Middle frontal gyrus (tissue), 1 donor: Measurements from ENCODE around the gene ASXL2.
"Not testable (repeated sequence)": the region's sequence is repeated elsewhere in the genome, so short reads cannot be mapped to it uniquely, and the experiment has no call there.

Experiments used
- DNase-seq: peaks from one replicate; pipeline ENCODE4 v3.0.0-alpha.2; 2015; ENCODE audit warnings: low spot score; ENCODE audit errors: extremely low spot score

ASXL2 gene

DNA sequence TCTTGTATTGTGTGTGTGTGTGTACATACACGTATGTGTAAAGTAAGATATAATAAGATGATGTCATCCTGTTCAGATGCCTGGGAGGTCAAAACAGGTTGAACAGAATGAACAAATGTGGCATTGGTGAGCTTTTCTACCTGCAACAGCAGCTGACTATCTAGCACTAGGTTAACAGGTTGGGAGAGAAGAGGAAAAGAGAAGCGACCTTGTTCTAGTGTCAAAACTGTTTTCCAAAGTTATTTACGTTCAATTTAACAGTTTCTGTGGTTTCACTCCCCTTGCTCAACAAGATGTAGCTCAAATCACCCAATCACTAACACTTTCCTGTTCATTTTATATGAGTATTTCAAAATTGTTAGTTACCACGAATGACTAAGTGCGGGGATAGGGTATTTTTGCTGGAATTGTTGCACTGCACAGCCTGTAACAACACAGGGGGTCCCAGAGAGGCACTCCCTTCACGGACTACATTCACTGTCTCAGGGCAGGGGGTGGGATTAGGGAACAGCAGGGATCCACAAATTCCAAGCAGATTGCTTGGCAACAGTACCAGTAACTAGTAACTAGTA is 137.4 kb downstream of the ASXL2 start:
- DNase-seq: no peak

DNA sequence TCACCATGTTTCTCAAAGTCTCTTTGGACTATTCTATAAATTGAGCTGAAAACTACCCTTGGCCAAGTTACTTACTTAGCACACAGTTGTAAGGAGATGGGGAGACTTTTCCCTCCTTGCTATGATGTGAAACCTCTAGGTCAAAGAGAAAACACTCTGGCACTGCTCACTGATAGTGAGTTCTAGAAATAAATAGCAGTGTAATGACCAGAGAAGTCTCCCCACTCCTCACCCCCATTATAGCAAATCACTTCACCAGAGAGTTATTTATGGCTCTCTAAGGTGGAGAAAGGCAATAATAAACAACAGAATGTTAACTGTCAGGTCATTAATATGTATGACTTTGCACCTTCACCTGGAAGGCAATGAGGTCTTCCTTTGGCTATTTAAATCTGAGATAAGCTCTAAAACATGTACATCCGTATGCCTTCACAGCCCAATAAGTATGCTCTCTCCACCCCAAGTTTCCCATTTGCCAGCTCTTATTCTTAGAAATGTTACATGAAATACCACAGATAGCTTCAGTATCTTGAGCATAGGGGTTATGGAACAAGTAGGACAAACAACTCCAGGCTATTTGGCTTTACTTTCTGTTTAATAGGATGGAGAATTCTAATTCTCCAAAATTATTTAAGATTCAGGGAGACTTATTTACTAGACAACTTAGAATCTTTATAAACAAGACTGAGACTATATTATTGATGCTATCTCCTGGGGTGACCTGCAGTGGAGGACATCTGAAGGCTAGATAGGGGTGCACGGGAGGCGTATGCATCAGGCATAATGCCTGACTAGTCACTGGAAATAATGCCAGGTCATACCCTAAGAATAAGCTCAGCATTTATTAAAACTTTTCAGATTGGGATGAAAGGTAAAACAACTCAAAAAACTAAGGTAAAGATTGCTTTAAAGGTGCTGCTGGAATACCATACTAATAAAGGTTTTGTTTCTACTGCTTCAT is 139.6 kb downstream of the ASXL2 start:
- DNase-seq: no peak

DNA sequence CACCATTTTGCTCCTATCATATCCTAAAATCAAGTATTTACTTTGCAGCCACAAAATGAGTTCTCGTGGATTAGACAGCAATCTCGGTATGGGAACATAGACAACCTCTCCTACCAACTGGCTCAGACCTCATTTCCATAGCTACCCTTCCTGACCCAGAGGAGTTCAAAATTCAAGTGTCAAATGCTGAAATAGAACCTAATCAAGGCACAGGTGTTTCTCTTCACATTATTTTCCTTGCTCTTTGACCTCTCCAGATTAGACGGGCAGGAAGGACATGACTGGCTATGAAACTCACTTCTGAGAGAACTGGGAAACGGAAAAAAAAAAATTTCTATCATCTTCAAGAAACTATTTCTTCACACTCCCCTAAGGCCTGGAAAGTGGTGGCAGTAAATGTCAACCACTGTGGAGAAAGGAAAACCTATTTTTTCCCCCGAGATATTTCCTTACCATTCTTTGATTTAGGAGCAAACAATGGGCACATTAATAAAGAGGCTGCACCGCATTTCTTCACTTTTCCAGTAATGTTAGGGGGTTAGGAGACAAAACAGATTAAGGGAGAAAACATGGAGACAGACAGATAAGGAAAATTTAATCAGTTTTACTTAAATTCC is 141.3 kb downstream of the ASXL2 start:
- DNase-seq: no peak

DNA sequence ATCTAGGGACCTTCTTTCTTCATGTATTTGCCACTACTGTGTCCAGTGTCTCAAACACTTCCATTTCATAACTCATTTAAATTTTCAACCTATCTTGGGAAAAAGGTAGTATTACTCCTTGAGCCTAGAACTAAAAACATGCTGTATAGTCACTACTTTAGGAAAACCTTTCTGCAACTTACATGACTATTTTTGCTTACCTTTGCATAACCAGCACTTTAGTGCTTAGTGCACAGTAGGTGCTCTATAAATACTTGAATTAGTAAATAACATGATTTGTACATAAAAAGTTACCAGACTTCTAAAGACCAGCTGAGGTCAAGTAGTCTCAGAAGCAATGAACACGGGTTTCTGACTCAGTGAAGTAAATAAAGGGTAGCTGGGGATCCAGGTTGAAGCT is 142.5 kb downstream of the ASXL2 start:
- DNase-seq: no peak

DNA sequence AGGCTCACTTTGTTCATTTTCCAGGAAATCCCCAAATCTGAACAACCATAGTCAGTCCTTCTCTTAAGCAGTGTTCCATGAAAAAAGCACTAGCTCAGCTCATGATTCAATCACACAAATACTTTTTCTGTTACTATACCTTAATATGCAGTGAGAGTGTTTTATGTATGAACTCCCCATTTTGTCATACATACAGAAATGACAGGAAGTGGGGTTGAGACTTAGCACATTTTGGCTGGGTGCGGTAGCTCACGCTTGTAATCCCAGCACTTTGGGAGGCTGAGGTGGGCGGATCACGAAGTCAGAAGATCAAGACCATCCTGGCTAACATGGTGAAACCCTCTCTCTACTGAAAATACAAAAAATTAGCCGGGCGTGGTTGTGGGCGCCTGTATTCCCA is 149.7 kb downstream of the ASXL2 start:
- DNase-seq: no peak

DNA sequence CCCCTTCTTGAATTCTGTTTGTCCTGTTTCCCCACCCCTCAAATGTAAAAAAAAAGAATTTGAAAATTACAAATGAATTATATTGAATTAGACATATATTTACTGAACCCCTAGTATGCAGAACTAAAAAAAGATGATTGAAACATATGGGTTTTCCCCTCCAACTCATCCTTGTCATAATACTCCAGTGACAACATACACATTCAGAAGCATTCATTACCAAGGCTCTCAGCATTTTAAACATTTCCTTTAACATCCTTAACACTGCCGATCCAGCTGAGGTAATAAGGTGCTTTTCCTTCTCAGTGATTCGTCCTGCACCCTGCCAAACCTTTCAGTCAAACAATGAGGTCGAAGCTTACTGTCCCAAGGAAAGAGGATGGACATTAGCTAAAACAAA is 151.8 kb downstream of the ASXL2 start:
- no peak for DNase-seq

DNA sequence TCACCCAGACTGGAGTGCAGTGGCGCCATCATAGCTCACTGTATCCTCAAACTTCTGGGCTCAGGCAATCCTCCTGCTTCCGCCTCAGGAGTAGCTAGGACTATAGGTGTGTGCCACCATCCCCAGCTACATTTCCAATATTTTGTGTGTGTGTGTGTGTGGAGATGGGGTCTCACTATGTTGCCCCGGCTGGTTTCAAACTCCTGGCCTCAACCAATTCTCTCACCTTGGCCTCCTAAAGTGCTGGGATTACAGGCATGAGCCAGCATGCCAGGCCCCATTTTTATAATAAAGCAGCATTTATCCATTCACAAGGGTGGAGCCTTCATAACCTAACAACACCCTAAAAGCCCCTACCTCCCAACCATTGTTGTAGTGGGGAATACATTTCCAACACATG is 152.4 kb downstream of the ASXL2 start:
- DNase-seq: no peak

DNA sequence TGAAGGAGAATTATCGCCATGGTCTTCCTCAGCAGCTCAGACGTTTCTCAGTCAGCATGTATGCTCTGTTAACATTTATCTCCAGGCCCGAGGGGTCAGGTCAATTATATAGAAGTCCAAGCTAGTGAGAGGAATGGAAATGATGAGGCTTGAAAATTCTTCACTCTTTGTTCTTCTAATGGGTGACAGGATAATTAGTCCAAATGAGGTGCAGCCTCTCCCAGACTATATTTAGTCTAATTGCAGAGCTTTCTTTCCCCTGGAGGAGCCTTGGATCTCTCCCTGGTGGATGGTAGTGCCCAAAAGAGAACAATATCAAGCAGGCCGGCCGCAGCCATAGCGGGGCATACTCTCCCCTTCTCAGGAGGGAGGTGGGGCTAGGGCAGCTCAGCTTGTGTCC is 153.5 kb downstream of the ASXL2 start:
- DNase-seq: no peak

DNA sequence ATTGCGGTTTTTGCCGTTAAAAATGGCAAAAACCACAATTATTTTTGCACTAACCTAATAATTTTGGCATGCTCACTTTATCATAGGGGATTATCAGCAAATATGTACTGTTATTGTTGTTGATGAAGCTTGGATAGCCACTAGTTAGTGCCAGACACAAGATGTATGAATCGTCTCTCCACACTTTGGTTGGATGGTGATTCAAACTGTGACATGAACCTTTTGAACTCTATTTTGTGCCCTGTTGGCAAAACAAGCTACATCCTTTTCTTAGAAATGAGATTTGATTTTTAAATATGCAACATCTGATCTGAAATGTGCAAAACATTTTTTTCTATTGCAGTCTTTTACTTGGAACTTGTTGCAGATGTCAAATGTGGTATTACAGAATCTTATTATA is 156.1 kb downstream of the ASXL2 start:
- DNase-seq: no peak

DNA sequence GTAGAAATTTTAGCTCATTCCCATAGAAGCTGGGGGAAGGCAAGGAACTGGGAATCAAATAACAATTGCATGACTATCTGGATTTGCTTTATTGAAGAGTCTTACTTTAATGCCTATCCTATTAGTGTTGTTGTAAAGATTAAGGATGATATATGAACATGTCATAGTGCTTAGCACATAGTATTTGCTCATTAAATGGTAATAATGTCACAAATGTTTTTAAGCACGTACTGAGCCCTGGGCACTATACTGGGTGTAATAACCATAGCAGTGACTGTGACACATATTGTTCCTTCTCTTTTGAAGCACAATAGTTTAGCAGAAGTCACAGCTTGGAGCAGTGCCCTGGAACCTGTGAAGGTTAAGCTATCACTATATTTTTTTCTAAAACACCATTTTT is 157.7 kb downstream of the ASXL2 start:
- DNase-seq: no peak

DNA sequence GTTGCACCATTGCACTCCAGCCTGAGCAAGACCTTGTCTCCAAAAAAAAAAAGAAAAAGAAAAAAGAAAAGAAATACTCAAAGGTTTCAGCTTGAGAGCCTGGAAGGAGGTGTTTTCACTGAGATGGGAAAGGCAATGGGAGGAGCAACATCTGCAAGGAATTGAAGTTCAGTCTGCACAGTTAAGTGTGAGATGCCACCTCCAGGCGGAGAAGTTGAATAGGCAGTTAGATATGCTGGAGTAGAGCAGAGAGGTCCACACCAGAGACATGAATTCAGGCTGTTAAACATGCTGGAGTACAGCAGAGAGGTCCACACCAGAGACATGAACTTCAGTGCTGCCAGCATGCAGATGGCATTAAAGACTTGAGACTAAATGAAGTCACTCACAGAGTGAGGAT is 163.5 kb downstream of the ASXL2 start:
- DNase-seq: no peak

DNA sequence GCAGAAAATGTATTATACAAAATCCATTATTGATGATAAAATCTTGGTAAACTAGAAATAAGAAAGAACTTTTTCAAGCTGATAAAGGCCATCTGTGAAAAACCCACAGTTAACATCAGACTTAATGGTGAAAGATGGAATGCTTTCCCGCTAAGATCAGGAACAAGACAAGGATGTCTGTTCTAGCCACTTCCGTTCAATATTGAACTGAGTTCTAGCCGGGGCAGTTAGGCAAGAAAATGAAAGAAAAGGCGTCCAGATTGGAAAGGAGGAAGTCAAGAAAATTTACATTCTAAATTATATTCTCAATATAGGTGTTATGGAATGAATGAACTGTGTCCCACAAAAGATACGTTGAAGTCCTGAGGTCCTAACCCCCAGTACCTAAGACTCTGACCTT is 165.8 kb downstream of the ASXL2 start:
- DNase-seq: no peak

DNA sequence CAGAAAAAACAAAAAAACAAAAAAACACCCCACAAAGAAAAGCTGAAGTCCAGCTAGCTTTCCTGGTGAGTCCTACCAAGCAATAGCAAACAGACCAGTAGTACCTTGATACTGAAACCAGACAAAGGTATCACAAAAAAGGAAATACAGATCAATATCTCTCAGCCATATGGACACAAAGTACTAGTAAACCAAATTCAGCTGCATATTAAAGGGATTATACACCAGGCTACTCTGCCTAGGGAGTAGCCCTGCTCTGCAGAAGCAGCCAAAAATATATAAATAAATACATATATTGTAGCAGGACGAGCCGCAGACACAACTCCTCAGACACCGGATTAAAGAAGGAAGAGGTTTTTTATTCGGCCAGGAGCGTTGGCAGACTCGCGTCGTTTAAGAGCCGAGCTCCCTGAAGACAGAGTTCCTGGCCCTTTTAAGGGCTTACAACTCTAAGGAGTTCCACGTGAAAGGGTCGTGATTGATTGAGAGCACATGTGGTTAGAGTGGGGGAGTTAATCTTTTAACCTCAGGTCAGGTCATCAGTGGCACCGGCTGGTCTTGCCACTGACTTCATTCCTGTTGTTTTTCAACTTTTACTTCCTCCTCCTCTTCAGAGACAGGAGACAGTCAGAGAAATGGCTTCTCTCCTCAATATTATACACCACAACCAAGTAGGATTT is 166.5 kb downstream of the ASXL2 start:
- DNase-seq: no peak

DNA sequence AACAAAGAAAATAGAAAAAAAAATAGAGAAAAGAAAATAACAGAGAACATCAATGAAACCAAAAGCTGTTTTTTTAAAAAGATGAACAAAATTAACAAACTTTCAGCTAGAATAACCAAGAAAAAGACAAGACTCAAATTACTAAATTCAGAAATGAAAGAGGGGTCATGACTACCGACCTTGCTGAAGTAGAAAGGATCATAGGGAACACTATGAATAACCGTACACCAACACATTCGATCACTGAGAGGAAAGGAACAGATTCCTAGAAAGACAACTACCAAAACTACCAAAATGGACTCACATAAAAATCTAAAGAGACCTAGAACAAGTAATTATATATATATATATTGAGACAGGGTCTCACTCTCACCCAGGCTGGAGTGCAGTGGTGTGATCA is 167.5 kb downstream of the ASXL2 start:
- no peak for DNase-seq

DNA sequence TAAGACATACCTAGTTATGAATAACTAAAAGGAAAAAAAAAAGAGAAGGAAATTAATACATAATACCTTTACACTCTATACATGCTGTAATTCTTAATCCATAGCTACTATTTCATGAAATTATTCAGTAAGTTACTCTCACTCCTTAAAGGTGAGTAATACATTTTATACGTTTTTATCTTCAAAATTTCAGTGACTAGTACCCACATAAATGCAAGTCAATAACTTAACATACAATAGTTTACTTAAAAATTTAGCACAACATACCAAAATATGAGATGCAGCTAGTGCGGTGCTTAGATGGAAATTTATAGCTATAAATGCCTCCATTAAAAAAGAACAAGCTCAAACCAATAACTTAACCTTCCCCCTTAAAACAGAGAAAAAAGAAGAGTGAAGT is 168.9 kb downstream of the ASXL2 start:
- no peak for DNase-seq

DNA sequence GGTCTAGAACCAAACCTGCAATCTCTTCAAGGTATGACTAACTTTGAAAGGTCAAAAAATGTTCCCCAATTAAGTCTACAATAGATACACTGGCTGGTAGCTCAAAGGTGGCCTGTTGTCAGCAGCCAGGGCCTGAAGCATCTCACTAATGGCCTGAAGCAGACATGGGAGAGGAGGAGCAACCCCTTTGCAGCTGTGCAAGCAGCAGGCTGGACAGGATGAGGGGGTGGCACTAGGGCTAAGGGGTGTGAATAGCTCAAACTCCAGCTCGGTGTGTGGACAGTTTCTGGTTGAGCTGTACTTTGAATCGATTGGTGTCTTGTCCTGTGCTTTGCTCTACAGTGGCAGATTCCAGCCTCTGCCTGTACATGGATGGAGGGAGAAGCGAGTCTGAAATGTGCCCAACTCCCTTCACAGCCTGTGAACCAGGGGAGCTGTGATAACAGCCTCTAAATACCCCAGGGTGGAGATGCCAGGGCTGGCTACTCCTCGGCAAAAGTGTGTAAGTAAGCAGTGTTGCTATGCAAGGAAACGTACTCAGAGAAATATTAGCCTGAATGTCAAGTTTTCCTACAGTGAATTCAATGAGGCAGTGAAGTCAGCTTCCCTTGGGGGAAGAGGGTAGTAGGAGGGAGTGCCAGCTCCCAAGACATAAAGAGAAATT is 170.2 kb downstream of the ASXL2 start:
- no peak for DNase-seq

DNA sequence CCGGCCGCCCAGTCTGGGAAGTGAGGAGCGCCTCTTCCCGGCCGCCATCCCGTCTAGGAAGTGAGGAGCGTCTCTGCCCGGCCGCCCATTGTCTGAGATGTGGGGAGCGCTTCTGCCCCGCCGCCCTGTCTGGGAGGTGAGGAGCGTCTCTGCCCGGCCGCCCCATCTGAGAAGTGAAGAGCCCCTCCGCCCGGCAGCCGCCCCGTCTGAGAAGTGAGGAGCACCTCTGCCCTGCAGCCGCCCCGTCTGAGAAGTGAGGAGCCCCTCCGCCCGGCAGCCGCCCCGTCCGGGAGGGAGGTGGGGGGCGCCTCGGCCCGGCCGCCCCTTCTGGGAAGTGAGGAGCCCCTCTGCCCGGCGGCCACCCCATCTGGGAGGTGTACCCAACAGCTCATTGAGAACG is 172.7 kb downstream of the ASXL2 start:
- DNase-seq: not testable (repeated sequence)

DNA sequence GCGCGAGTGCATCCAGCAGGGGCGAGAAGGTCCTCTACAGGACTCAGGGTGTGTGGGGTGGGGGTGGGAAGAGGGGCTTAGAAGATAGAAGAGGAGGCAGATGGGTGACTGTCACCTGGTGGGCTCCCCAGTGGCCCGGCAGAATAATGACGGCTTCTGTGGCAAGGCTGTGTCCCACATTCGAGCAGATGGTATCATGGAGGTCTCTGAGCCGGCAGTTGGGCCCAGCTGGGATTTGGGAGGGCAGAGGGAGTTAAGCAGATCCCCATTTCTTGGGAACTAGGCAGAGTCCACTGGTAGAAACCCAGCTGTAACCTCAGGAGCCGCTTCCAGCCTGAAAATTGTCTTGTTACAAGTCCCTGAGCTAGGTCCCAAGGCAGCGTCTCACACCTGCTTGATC is 176.5 kb downstream of the ASXL2 start:
- DNase-seq: no peak

DNA sequence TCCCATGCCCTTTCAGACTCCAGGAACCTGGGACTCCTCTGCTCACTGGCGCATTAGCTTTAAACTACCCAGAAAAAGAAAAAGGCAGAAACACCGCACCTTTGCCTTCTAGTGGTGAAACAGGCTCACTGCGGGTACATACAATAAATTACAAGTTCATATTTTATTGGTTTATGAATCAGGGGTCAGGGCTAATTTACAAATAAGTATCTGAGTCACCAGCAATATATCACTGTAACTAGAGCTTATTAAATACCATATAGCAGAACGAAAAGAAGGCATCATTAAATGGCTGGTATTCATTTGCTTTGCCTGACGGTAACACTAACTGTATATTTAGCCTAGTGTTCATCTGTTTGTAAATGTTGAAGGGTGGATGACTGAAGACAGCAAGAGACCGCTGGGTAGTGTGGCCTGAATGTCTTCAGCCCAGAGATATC is 178.0 kb downstream of the ASXL2 start:
- no peak for DNase-seq

DNA sequence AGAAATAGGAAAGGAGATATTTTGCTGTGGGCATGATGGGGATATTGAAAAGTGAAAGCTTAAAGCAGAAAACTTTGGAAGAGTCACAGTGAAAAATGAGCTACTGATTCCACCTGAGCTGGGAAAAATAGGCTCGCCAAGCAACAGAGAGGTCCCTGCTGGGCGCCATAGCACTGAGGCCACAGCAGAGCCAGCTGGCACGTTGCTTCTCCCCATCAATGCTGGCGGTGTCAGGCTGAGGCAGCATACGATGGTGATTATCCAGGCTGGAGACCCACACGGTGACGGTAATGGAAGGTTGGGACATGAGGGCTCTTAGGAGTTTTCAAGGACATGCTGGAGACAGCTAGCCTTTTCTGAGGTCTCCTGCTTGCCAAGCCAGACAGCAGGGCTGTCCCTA is 179.1 kb downstream of the ASXL2 start:
- no peak for DNase-seq

DNA sequence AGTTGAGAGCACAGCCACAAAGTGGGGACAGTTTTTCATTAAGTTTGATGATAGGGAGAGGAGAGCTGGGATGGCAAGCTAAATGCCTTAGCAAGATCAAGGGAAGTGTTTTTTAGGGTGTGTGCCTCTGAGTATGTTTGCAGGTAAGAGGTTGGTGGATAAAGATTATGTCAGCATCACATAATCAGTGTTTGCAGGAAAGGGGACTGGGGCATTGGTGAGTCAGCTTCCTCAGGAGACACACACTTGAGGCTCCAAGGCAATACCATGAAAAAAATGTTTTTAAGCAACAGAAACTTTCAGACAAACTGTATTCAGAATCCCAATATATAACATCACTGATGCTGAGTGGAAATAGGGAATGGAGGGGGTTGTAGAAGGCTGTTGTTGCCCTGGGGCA is 179.5 kb downstream of the ASXL2 start:
- DNase-seq: no peak
